RWPE2 (cell line): ENCODE data around the gene CD40.
"Not testable (repeated sequence)": the region's sequence is repeated elsewhere in the genome, so short reads cannot be mapped to it uniquely, and the experiment has no call there.

Experiments
- ATAC-seq: fragments of 200-7000 bp; cut with Tn5 transposase; 3 replicates; pipeline ENCODE4 v1.9.1; 2021; ENCODE audit warnings: low read depth
- DNase-seq: peaks from one replicate; pipeline ENCODE4 v3.0.0-alpha.2; 2020; ENCODE audit warnings: low spot score
- H3K27ac ChIP-seq: fragments of 450-650 bp; 2 replicates; pipeline ENCODE4 v1.5.1; 2017; ENCODE audit warnings: mild to moderate bottlenecking; ENCODE audit not compliant: poor library complexity, severe bottlenecking
- H3K27me3 ChIP-seq: fragments of 250-450 bp; sonication (Bioruptor Pico); 2 replicates; pipeline ENCODE4 v1.5.1; 2021; ENCODE audit warnings: mild to moderate bottlenecking, moderate library complexity; ENCODE audit not compliant: insufficient read depth, poor library complexity, severe bottlenecking
- H3K36me3 ChIP-seq: fragments of 250-450 bp; sonication (Bioruptor Pico); 2 replicates; pipeline ENCODE4 v1.5.1; 2020; ENCODE audit warnings: low read depth, mild to moderate bottlenecking, moderate library complexity
- H3K4me1 ChIP-seq: fragments of 250-450 bp; sonication (Bioruptor Pico); 2 replicates; pipeline ENCODE4 v1.5.1; 2021; ENCODE audit warnings: mild to moderate bottlenecking, moderate library complexity; ENCODE audit not compliant: insufficient read depth, poor library complexity, severe bottlenecking
- H3K4me3 ChIP-seq: fragments of 250-450 bp; sonication (Bioruptor Pico); 2 replicates; pipeline ENCODE4 v1.5.1; 2021; ENCODE audit warnings: mild to moderate bottlenecking, moderate library complexity; ENCODE audit not compliant: severe bottlenecking
- H3K9me3 ChIP-seq: fragments of 250-450 bp; sonication (Bioruptor Pico); 2 replicates; pipeline ENCODE4 v1.5.1; 2021; ENCODE audit warnings: mild to moderate bottlenecking, moderate library complexity; ENCODE audit not compliant: severe bottlenecking
- TF ChIP-seq, protein P1 (sequence below): fragments of 450-650 bp; IDR thresholded peaks from one replicate; pipeline ENCODE4 v1.5.1; 2017; ENCODE audit warnings: mild to moderate bottlenecking, moderate library complexity; ENCODE audit not compliant: poor library complexity, severe bottlenecking

CD40 gene

GRCh38 chr20:46093531-46093930, 24.6 kb upstream of the CD40 start:
- no peaks in the 10 kb centered on the region for H3K36me3 ChIP-seq
- TF ChIP-seq, protein P1, sequence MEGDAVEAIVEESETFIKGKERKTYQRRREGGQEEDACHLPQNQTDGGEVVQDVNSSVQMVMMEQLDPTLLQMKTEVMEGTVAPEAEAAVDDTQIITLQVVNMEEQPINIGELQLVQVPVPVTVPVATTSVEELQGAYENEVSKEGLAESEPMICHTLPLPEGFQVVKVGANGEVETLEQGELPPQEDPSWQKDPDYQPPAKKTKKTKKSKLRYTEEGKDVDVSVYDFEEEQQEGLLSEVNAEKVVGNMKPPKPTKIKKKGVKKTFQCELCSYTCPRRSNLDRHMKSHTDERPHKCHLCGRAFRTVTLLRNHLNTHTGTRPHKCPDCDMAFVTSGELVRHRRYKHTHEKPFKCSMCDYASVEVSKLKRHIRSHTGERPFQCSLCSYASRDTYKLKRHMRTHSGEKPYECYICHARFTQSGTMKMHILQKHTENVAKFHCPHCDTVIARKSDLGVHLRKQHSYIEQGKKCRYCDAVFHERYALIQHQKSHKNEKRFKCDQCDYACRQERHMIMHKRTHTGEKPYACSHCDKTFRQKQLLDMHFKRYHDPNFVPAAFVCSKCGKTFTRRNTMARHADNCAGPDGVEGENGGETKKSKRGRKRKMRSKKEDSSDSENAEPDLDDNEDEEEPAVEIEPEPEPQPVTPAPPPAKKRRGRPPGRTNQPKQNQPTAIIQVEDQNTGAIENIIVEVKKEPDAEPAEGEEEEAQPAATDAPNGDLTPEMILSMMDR = peak; percentile 28
- ATAC-seq = no peak
- no peaks in the 10 kb centered on the region for H3K9me3 ChIP-seq
- H3K4me3 ChIP-seq = no peak overlapping the region
- no peak overlapping the region for H3K27ac ChIP-seq
- H3K4me1 ChIP-seq = peaks cover 5% of the 10 kb centered on the region
- DNase-seq = no peak
- H3K27me3 ChIP-seq = peaks cover 6% of the 10 kb centered on the region

- TF ChIP-seq, protein P1 = peak; percentile 57
- H3K4me1 ChIP-seq = no peaks in the 10 kb centered on the region
- H3K36me3 ChIP-seq = no peaks in the 10 kb centered on the region
- no peak for DNase-seq
- H3K27ac ChIP-seq = no peak overlapping the region
- H3K9me3 ChIP-seq = no peaks in the 10 kb centered on the region
- no peak overlapping the region for H3K4me3 ChIP-seq
- H3K27me3 ChIP-seq = peaks cover 40% of the 10 kb centered on the region
- peak; percentile 78 for ATAC-seq
Observed at GRCh38 chr20:46099491-46100287, 18.4 kb upstream of the CD40 start.

DNA sequence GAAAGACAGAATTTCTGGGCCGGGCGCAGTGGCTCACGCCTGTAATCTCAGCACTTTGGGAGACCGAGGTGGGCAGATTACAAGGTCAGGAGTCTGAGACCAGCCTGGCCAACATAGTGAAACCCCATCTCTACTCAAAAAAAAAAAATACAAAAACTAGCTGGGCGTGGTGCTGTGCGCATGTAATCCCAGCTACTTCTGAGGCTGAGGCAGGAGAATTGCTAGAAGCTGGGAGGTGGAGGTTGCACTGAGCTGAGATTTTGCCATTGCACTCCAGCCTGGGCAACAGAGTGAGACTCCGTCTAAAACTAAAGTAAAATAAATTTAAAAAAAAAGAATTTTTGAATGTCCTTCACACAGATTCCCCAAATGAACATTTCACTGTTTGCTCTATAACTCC, 17.7 kb upstream of the CD40 start:
- not testable (repeated sequence) for ATAC-seq, H3K36me3 ChIP-seq, H3K4me3 ChIP-seq, H3K4me1 ChIP-seq, DNase-seq, H3K27ac ChIP-seq, H3K9me3 ChIP-seq
- peaks cover 40% of the 10 kb centered on the region for H3K27me3 ChIP-seq

GRCh38 chr20:46100988-46101387, 17.1 kb upstream of the CD40 start:
- peaks cover 44% of the 10 kb centered on the region for H3K27me3 ChIP-seq
- no peak for ATAC-seq
- no peaks in the 10 kb centered on the region for H3K36me3 ChIP-seq
- no peak for DNase-seq
- no peak overlapping the region for H3K27ac ChIP-seq
- no peaks in the 10 kb centered on the region for H3K9me3 ChIP-seq
- TF ChIP-seq, protein P1 = no peak
- H3K4me3 ChIP-seq = no peak overlapping the region
- H3K4me1 ChIP-seq = no peaks in the 10 kb centered on the region

- TF ChIP-seq, protein P1 = no peak
- Histone ChIP-seq H3K36me3 (no peaks in the 10 kb centered on the region), H3K4me1 (no peaks in the 10 kb centered on the region), H3K27me3 (peaks cover 54% of the 10 kb centered on the region), H3K4me3 (no peak overlapping the region), H3K9me3 (no peaks in the 10 kb centered on the region), H3K27ac (no peak overlapping the region)
- DNase-seq = no peak
- no peak for ATAC-seq
Observed at GRCh38 chr20:46101957-46102356, 16.2 kb upstream of the CD40 start.
